CD4-positive, alpha-beta T cell treated with Interleukin-4 for 1 hour (primary cell): ENCODE data around the gene GPR35.

Experiments used
- DNase-seq, 2 donors: peaks; one replicate each; pipeline ENCODE4 v3.0.0-alpha.2; 2020 to 2022

Gene GPR35

GRCh38 chr2:240589850-240590525 lies 35.3 kb upstream of the GPR35 start:
- no peak for DNase-seq

- no peak for DNase-seq
These were observed 34.6 kb upstream of the GPR35 start for GRCh38 chr2:240590681-240591111.

- DNase-seq = no peak
These were observed 34.1 kb upstream of the GPR35 start for GRCh38 chr2:240591226-240591625.

GRCh38 chr2:240591784-240592183 lies 33.5 kb upstream of the GPR35 start:
- no peak for DNase-seq

- no peak for DNase-seq
These were observed 32.1 kb upstream of the GPR35 start for GRCh38 chr2:240593026-240593702.

- DNase-seq = no peak
These were observed 31.4 kb upstream of the GPR35 start for GRCh38 chr2:240593703-240594451.

- DNase-seq = no peak
These were observed 30.5 kb upstream of the GPR35 start for GRCh38 chr2:240594511-240595380.

- peak; percentile 40 to 50 for DNase-seq
These were observed 29.8 kb upstream of the GPR35 start for GRCh38 chr2:240595381-240596079.

GRCh38 chr2:240596080-240596460 lies 29.2 kb upstream of the GPR35 start:
- no peak for DNase-seq

GRCh38 chr2:240596491-240596931 lies 28.8 kb upstream of the GPR35 start:
- DNase-seq = no peak

- DNase-seq = no peak
These were observed 28.2 kb upstream of the GPR35 start for GRCh38 chr2:240597054-240597418.

GRCh38 chr2:240597419-240598181 lies 27.7 kb upstream of the GPR35 start:
- no peak for DNase-seq

GRCh38 chr2:240598311-240598911 lies 26.9 kb upstream of the GPR35 start:
- DNase-seq = no peak

GRCh38 chr2:240599141-240599583 lies 26.1 kb upstream of the GPR35 start:
- no peak for DNase-seq

- DNase-seq = no peak
These were observed 24.8 kb upstream of the GPR35 start for GRCh38 chr2:240600451-240600961.

- no peak for DNase-seq
These were observed 24.0 kb upstream of the GPR35 start for GRCh38 chr2:240601061-240601830.

- DNase-seq = no peak
These were observed 23.5 kb upstream of the GPR35 start for GRCh38 chr2:240601831-240602160.

- no peak for DNase-seq
These were observed 22.8 kb upstream of the GPR35 start for GRCh38 chr2:240602266-240603050.
